Cardiac fibroblast (primary cell): ENCODE results near the gene OSBPL2.

Source experiments
- DNase-seq, 2 donors: peaks; one replicate each; pipeline versions ENCODE4 v3.0.0 to v3.0.0-alpha.2; 2010; ENCODE audit warnings: low read depth in 2 of 2
- H3K4me3 ChIP-seq, 2 donors: replicated peaks in 1 of 2; 1 replicate in 1 of 2; 2 replicates in 1 of 2; pipeline ENCODE4 v1.5.1; 2011; ENCODE audit warnings: low read depth in 2 of 2, low read length in 2 of 2, mild to moderate bottlenecking in 2 of 2, moderate library complexity in 1 of 2
- TF ChIP-seq, protein P1 (sequence below): IDR thresholded peaks from one replicate; pipeline ENCODE4 v1.5.1; 2011; ENCODE audit warnings: low read depth, mild to moderate bottlenecking, low read length, inconsistent platforms

The OSBPL2 gene

GRCh38 chr20:62309947-62310756 lies 71.8 kb downstream of the OSBPL2 start:
- TF ChIP-seq, protein P1, sequence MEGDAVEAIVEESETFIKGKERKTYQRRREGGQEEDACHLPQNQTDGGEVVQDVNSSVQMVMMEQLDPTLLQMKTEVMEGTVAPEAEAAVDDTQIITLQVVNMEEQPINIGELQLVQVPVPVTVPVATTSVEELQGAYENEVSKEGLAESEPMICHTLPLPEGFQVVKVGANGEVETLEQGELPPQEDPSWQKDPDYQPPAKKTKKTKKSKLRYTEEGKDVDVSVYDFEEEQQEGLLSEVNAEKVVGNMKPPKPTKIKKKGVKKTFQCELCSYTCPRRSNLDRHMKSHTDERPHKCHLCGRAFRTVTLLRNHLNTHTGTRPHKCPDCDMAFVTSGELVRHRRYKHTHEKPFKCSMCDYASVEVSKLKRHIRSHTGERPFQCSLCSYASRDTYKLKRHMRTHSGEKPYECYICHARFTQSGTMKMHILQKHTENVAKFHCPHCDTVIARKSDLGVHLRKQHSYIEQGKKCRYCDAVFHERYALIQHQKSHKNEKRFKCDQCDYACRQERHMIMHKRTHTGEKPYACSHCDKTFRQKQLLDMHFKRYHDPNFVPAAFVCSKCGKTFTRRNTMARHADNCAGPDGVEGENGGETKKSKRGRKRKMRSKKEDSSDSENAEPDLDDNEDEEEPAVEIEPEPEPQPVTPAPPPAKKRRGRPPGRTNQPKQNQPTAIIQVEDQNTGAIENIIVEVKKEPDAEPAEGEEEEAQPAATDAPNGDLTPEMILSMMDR, result no peak
- H3K4me3 ChIP-seq, result no peak overlapping the region
- no peak for DNase-seq

DNA sequence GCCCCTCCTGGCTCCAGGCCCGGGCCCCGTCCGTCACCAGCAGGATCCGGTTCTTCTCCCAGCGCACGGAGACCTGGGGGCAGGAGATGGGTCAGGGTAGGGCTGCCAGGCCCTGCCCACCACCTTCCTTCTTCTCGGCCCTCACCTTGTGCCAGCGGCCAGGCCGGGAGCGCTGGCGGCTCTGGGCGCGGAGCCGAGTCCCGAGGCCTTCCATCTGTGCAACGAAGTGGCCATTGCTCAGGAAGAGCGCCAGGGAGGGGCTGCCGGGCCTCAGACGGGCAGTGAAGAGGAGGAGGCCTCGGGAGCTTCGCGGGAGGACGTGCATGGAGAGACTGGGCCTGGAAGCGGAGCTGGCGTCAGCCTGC lies 72.4 kb downstream of the OSBPL2 start:
- no peak for DNase-seq
- TF ChIP-seq, protein P1, result no peak
- no peak overlapping the region for H3K4me3 ChIP-seq

DNA sequence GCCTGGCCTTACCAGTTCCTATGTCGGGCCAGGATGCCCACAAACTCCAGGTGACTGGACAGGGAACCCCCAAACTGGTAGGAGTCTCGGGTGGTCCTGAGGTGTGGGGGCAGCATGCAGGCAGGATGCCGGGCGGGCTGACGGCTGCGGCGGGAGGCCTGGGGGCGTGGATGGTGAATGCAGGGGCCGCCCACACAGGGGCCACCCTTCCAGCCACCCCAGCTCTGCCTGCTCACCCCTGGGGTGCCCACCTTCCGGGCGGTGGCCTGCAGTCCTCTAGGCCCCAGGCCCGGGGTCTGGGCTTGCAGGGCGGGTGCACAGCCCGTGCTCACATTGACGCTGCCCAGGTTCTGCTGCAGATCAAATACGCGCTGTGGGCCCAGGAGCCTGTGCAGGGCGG lies 72.8 kb downstream of the OSBPL2 start:
- DNase-seq, result no peak
- TF ChIP-seq, protein P1, result no peak

DNA sequence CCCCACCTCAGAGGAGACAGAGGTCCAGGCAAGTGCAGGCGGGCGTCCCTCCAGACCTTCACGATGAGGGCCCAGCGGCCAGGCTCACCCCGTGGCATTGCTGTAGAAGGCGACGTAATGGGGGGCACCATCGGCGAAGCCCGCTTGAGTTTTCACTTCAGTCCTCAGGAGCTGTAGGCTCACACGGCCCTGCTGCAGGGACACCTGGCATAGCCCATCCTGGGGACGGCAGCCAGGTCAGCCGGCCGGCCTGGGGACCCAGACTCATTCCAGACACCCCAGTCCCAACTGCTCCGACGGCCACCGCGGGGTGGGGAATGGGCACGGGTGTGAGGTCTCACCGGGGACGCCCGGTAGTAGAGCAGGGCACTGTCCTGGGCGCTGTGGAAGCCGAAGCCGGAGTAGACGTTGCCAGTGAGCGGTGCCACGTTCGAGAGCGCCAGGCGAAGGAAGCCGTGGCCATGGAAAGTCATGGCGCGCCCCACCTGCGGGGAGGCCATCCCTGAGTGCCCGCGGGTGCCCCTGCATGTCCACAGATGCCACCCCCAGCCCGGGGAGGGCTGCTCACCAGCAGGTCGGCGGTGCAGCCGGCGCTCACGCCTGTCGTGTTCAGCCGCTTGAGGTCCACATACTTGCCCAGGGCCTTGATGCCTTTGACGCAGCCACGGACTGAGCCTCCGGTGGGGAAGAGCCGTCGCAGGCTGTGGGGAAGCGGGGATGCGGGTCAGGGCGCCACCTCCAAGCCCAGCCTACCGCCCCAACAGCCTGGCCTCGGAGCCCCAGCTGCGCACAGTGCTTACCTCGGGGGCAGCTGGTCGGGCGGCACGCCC lies 73.7 kb downstream of the OSBPL2 start:
- H3K4me3 ChIP-seq, result no peak overlapping the region
- TF ChIP-seq, protein P1, result no peak
- no peak for DNase-seq

More for the DNA sequence above, 72.8 kb downstream of the OSBPL2 start:
- H3K4me3 ChIP-seq, result no peak overlapping the region

DNA sequence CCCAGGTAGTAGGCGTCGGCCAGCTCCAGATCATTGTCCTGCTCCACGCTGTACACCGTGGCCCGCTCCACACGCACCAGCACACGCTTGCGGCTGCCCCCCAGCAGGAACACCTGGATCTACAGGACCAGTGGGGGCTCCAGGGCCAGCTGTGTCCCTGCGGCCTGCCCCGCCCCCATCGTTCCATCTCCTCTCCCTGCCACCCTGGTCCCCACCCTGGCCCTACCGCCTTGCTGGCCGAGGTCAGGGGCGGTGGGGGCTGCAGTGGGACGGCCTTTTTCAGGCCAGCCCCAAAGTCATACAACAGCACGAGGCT lies 74.3 kb downstream of the OSBPL2 start:
- DNase-seq, result no peak
- no peak overlapping the region for H3K4me3 ChIP-seq
- TF ChIP-seq, protein P1, result no peak

- TF ChIP-seq, protein P1, result no peak
- no peak overlapping the region for H3K4me3 ChIP-seq
- DNase-seq, result no peak
Observed at GRCh38 chr20:62313021-62313420, 74.7 kb downstream of the OSBPL2 start.
